HG03039 (cell line): ENCODE results near the gene CCDC157.
"Not testable (repeated sequence)": the region's sequence is repeated elsewhere in the genome, so short reads cannot be mapped to it uniquely, and the experiment has no call there.

ENCODE experiments used
- ATAC-seq: cut with Tn5 transposase; IDR thresholded peaks from one replicate; pipeline ENCODE4 v1.9.1; 2021; ENCODE audit warnings: mild to moderate bottlenecking, moderate library complexity; ENCODE audit not compliant: unreplicated experiment

Gene CCDC157

DNA sequence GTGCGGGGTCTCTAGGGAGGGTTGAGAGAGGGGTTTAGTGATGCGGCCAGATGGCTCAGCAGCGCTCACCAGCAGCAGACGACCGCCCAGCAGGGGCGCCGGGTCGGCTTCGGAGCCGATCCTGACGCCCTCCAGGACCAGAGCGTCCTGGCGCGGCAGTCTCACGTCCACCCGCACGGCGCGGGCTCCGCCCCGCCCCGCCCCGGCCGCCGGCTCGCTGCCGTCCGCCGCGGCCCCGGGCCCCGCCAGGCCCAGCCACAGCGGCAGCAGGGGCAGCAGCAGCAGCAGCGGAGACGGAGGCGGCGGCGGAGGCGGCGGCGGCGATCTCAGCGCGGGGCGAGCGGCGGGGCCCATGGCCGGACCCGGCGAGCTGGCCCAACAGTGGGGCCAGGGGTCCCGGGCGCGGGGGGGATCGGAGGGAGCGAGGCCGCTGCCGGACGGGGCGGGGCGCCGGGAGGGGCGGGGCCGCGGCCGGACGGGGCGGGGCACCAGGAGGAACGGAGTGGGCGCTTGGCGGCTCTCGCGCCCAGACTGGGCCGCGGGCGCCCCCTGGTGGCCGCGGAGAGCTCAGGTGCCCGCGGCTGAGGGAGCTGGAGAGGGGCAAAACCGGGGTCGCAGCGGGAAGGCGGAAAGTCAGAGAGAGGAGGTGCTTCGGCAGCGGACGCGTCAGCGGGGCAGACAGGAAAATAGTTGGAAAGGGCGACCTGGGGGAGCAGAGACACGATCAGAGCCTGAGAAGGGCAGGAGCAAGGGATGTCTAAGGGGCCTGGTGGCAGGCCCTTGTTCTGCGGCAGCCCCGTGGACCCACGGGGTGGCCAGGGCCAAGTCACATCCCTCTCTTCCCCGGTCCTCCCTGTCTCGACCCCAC lies 30.4 kb downstream of the CCDC157 start, which contains the start of gene RNF215:
Gene RNF215 (minus strand): TSS at position 452 of the 868 bp plus-strand sequence. CDS start 98 bp downstream, at position 354.
- ATAC-seq: peak; percentile 74

GRCh38 chr22:30390974-30391691 lies 34.3 kb downstream of the CCDC157 start:
- no peak for ATAC-seq

DNA sequence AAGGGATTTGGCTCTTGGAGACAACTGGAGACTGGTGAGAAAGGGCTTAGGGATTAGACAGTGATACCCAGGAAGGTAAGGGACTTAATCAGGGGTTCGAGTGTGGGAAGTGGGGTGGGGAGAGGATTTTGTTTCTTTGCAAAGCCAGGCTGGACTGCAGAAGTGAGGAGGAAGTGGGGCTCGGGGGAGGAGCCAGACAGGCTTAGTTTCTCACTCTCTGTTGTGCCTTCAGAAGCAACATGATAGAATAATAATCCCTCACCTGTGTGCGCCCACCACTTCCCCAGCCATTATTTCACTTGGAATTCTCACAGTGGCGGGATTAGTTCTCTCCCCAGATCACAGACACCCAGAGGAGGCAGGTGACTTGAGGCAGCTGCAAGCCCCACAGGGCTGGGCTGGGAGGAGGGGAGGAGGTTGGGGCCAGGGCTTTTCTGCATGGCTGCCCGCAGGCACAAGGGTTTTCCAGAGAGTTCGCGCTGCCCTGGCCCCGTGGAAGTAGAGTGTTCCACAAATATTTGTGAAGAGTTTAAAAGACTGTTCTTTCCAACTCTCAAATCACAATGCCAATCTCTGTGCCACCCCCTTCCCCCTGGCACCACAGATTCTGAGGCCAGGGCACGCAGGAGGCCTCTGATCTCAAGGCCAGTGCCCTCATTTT lies 36.0 kb downstream of the CCDC157 start:
- no peak for ATAC-seq

DNA sequence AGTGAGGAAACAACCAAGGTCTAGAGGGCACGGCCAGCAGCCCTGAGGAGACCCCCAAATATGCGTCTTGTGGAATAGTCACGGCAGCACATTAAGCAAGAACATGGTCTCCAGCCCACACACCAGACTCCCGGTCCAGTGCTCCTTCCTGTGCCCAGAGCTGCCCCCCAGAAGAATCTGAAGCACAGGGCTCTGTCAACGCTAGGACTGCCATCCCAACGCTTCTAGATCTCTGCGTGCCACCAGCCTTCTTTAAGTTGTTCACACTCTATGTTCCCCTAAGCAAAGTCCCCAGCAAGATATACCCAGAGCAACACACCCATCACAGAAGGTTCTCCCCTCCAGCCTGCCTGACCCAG lies 36.5 kb downstream of the CCDC157 start:
- ATAC-seq: no peak

DNA sequence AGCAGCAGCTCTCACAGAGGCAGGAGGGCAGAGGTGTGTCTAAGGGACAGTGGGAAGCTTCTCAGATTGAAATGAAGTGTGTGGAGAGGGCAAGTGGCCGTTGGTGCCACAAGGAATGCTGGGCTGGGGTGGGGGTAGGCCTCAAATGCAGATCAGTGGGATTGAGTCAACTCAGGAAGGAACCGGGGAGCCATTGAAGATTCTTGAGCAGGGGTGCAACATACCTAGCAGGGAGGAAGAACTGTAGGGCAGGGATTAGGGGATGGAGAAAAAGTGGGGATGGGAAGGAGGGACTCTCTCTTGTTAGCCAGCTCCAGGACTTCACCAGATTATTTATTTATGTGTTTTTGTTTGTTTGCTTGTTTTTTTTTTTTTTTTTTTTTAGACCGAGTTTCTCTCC lies 37.1 kb downstream of the CCDC157 start:
- no peak for ATAC-seq

DNA sequence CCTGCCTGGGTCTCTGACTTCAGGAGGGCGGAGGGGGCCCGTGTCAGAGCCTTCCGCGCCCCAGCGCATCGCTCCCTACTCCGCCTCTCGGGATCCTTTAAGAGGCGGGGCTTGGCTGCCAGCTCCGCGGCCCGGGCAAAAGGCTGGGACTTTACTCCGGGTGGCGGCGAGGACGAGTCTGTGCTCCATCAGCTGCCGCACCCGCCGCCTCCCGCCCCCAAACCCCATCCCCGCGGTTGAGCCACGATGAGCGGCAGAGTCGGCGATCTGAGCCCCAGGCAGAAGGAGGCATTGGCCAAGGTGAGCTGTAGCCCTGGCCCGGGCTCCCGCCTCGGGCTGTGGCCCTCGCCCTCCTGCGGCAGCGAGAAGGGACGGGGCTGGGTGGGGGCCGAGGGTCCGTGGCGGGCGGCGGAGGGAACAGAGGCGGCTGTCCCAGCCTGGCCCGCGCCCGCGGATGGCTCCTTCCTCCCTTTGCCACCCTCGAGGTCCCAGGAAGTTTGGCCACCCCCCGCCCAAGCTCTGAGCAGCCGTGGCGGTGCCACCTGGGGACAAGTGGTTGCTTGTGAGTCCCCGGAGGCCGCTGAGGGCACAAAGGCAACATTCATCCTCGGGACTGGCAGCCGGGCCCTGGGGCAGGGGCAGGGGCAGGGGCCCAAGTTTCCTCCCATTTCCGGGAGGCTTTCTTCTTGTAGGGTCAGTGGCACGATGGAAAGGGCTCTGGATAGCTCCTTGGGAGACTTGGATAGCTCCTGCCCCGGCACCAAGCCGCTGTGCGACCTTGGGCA lies 40.3 kb downstream of the CCDC157 start, which contains the start of gene SEC14L2:
Gene SEC14L2 (plus strand): TSS at position 148 of the 785 bp plus-strand sequence. CDS start 99 bp downstream, at position 247.
- ATAC-seq: no peak

GRCh38 chr22:30397656-30398635 lies 41.1 kb downstream of the CCDC157 start:
- ATAC-seq: no peak

DNA sequence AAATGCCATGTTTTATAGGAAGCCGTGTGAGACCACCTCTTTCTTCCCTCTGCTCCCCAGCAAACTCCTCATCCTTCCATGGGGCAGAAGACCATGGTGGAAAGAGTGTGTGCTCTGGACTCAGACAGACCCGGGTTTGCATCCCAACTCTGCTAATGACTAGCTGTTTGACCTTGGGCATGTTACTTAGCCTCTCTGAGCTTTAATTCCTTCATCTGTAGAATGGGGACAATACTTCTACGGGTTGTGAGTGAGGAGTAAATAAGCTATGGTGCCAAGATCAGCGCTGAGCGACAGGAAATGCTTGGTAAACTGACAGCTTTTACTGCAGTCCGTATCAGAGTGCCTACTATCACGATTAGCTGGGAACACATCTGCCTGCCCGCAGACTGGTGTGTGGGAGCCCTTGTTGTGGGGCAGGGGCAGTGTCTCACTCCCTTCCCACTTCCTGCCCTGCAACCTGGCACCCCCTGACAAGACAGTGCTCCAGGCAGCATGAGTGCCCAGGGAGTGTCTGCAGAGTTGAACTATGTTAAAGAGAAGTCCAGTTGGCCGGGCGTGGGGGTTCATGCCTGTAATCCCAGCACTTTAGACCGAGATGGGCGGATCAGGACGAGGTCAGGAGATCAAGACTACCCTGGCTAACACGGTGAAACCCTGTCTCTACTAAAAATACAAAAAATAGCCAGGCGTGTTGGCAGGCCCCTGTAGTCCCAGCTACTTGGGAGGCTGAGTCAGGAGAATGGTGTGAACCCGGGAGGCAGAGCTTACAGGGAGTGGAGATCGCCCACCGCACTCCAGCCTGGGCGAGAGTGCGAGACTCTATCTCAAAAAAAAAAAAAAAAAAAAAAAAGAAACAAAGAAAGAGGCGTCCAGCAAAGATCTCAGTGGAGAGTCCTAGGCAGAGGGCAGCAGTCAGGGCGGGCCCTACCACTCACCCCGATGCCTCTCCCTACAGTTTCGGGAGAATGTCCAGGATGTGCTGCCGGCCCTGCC lies 42.2 kb downstream of the CCDC157 start:
- ATAC-seq: no peak

- ATAC-seq: no peak
Observed at GRCh38 chr22:30399718-30400117, 42.9 kb downstream of the CCDC157 start.

DNA sequence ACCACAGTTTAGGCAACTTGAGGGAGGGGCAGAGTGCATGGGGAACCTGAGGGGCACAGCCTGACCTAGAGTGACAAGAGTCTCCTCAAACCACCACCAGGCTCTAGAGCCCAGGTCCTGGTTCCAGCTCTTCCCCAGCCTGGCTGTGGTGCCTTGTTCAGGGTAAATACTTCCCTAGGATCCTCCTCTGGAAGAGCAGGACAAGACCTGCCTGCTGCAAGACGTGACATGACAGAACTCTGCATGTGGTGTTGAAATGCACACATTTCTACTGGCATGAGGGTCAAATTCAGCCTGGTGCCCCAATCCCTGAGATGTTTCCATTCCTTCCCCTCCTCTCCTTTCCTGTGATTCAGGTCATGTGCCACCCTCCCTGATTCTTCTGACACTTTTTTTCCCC lies 43.4 kb downstream of the CCDC157 start:
- ATAC-seq: no peak

- ATAC-seq: not testable (repeated sequence)
Observed at GRCh38 chr22:30401024-30401423, 44.2 kb downstream of the CCDC157 start.

- no peak for ATAC-seq
Observed at GRCh38 chr22:30402028-30402765, 45.4 kb downstream of the CCDC157 start.

GRCh38 chr22:30402766-30403104 lies 45.9 kb downstream of the CCDC157 start:
- not testable (repeated sequence) for ATAC-seq

DNA sequence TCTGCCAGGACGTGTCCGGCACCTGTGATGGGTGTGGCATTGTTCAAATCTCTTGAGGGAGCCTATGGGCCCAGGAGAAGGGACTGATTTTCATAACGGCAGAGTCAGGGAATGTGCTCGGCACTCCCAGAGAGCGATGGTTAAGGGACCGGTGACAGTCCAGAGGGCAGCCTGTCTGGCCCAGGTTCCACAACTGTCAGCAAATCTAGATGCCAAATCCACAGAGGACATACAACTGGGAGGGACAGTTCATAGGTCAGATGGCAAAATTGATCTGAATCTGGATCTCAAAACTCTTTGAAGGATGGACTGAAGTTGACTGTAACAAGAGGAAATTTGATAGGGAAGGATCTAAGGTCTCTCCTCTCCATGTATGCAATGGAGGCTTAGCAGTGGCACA lies 47.5 kb downstream of the CCDC157 start:
- no peak for ATAC-seq

DNA sequence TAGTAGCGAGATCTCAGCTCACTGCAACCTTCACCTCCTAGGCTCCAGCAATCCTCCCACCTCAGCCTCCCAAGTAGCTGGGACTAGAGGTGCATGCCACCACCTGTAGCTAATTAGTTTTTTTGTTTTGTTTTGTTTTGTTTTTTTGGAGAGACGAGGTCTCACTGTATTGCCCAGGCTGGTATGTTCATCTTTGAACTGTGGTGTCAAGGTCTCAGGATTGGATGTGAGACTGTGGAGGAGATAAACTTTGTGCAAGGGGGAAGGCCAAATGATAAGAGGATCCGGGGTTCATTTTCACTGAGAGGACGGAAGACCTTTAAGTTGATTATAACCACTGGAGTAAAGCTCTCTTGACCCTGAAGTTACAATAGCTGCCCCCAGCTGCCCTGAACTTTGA lies 48.9 kb downstream of the CCDC157 start:
- no peak for ATAC-seq

DNA sequence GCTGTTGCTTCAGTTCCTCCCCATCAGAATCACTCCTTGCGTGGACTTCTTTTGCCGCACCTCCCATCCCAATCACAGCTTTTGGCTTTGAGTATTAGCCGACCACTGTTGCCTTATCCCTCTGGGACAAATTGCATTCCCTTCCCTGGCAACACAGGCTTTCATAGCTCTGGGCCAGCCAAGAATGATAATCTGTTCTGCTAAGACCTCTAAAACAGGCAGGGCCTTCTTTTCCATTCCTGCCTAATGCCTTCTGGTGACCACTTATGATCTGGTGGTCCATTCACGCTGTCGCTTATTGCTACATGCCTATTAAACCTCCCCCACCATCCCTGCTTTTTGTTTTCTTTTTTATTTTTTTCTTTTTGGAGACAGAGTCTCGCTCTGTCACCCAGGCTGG lies 49.6 kb downstream of the CCDC157 start:
- no peak for ATAC-seq

- no peak for ATAC-seq
Observed at GRCh38 chr22:30408388-30409102, 51.7 kb downstream of the CCDC157 start.
